Heart right ventricle (tissue), 16 donors: ENCODE data around the gene RB1. TPM values are rescaled to one million over a fixed set of nuclear protein-coding genes. Genes with fewer than 3 reads are reported as not detected.

Experiments used
- ATAC-seq, 8 donors: fragments of 200-7000 bp; cut with Tn5 transposase; one replicate each; pipeline ENCODE4 v1.9.1; 2020; ENCODE audit warnings: mild to moderate bottlenecking in 8 of 8, moderate library complexity in 8 of 8, moderate number of reproducible peaks in 1 of 8
- DNase-seq, 2 donors: peaks; one replicate each; pipeline ENCODE4 v3.0.0-alpha.2; 2020
- H3K27ac ChIP-seq, 10 donors: fragments of 200-600 bp; sonication (generic) in 2 of 10; one replicate each; pipeline versions ENCODE4 v1.5.0 to v1.8.0; 2020 to 2022; ENCODE audit warnings: mild to moderate bottlenecking in 3 of 10
- H3K27me3 ChIP-seq, 7 donors: fragments of 200-600 bp; one replicate each; pipeline ENCODE4 v1.8.0; 2021 to 2022; ENCODE audit warnings: mild to moderate bottlenecking in 2 of 7
- H3K36me3 ChIP-seq, 9 donors: fragments of 200-600 bp; sonication (generic) in 1 of 9; one replicate each; pipeline versions ENCODE4 v1.5.0 to v1.8.0; 2020 to 2022; ENCODE audit warnings: mild to moderate bottlenecking in 2 of 9
- H3K4me1 ChIP-seq, 9 donors: fragments of 200-600 bp; sonication (generic) in 1 of 9; one replicate each; pipeline versions ENCODE4 v1.5.0 to v1.8.0; 2020 to 2022; ENCODE audit warnings: mild to moderate bottlenecking in 4 of 9
- H3K4me3 ChIP-seq, 10 donors: fragments of 200-600 bp; sonication (generic) in 2 of 10; one replicate each; pipeline versions ENCODE4 v1.5.0 to v1.8.0; 2020 to 2022; ENCODE audit warnings: mild to moderate bottlenecking in 7 of 10, moderate library complexity in 2 of 10
- H3K9me3 ChIP-seq, 11 donors: fragments of 200-600 bp in 10 of 11; sonication (generic) in 2 of 11; one replicate each; pipeline versions ENCODE4 v1.5.0 to v1.8.0; 2013 to 2022; ENCODE audit warnings: mild to moderate bottlenecking in 2 of 11, control low read depth in 1 of 11, moderate library complexity in 1 of 11
- CTCF ChIP-seq, 9 donors: fragments of 200-600 bp; sonication (generic) in 2 of 9; IDR thresholded peaks; one replicate each; pipeline versions ENCODE4 v1.5.0 to v1.8.0; 2021 to 2022; ENCODE audit warnings: antibody characterized with exemption in 9 of 9, mild to moderate bottlenecking in 5 of 9, moderate library complexity in 1 of 9
- WGBS, 2 donors: extraction: QIAGEN DNeasy Blood & Tissue Kit; methylation state at CpG; one replicate each; pipeline ENCODE4 v1.1.7; 2013; ENCODE audit warnings: inconsistent platforms in 1 of 2; 5-methylcytosine and 5-hydroxymethylcytosine counted together
- intact Hi-C, 10 donors: fragments of 100-400 bp; cut with DNase I; formaldehyde crosslinking; loops; one replicate each; pipeline versions ENCODE4 v1.11.1 to v1.14.2; 2022
- polyA plus RNA-seq, 2 donors: library from polyadenylated mRNA; stranded (reverse); fragments of 200-250 nt; gene quantifications; one replicate each; pipeline ENCODE4 v1.2.3, GENCODE V29; 2013
- total RNA-seq, 10 donors: library from RNA; stranded (reverse); fragmentation: NEBNext Ultra II Directional in 3 of 10; extraction: Animal tissue kit (Norgen Biotek cat#: 25700) in 3 of 10; gene quantifications; one replicate each; pipeline versions ENCODE4 v1.2.1 to v1.2.4, GENCODE V29; 2021 to 2023
- donor health status: Arrhythmogenic right ventricular cardiomyopathy.
- donor health status: ischemic (EF 13 %, LVEDD 7.1; RV severe dilation, severe dysfunction).
- donor health status: healthy with polysubstance abuse.
- donor health status: DM: no; HTN: yes; CAD: no.
- donor health status: DM: no; HTN: no; CAD: no.
- donor health status: ischemic (EF 25% LVEDD 6.9; RV normal size, moderate dysfunction).
- donor health status: ischemic (EF 25% LVEDD 5.7; RV mildly dilated, moderate dysfunction).
- donor health status: healthy.
- donor health status: DM: yes; HTN: yes; CAD: no.
- donor health status: Ischemic cardiomyopathy.
- donor health status: ischemic (EF 35%, LVEDD 5.7; RV mildly dilated, moderate dysfunction).
- donor health status: nonischemic (EF 11% LVEDD 7.7; RV severe dilation, severe dysfunction).
- donor health status: DM: yes; HTN: yes; CAD: no.
- donor health status: PGD.
- donor health status: ischemic (EF 29% LVEDD 5.4; RV normal size, mild dysfunction).
- donor health status: nonischemic (EF 23%, LVEDD 6.1; RV moderate dilation, normal function).

The RB1 gene
- total and polyA plus RNA-seq, 12 donors = 12.1 to 42.0 (median 25.9) TPM

GRCh38 chr13:48380581-48380980 is 77.0 kb downstream of the RB1 start:
- Histone ChIP-seq H3K36me3 (peaks cover 0 to 91% (median 11%) of the 10 kb centered on the region in 9 donors), H3K9me3 (no peaks in the 10 kb centered on the region), H3K27me3 (no peaks in the 10 kb centered on the region), H3K4me1 (peaks cover 0 to 7% (median 0%) of the 10 kb centered on the region in 9 donors), H3K27ac (peak overlapping the region in 1 of 10 donors; percentile 9), H3K4me3 (no peak overlapping the region)
- ATAC-seq = no peak
- DNase-seq = no peak
- intact Hi-C loops = no loop called here
- TF ChIP-seq CTCF (IDR thresholded peaks at IDR 0.05) = no peak

DNA sequence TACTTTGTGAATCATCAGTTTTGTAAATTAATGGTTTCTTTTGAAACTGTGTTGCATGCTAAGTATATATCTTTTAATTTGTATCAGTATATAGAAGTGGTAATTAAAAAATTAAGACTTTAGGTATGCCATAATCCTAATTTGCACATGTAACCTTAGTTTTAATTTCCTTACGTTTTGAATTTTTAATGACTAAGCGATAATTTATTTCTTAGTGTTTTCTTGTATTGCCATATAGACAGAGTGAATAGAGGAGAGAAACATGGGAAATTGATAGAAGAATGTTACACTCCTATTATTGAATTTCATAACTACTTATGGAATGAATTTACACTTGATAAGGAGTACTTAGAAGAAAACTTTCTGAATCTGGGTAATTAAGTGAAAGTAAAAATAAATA is 79.8 kb downstream of the RB1 start:
- no peak for TF ChIP-seq CTCF (IDR thresholded peaks at IDR 0.05)
- 94 to 95% methylated on average over 2 of the region's 2 CpGs for WGBS, 2 donors
- DNase-seq (no peak), ATAC-seq (no peak)
- Histone ChIP-seq H3K27me3 (no peaks in the 10 kb centered on the region), H3K27ac (no peak overlapping the region), H3K4me3 (no peak overlapping the region), H3K36me3 (peaks cover 0 to 83% (median 0%) of the 10 kb centered on the region in 9 donors), H3K4me1 (peaks cover 0 to 7% (median 0%) of the 10 kb centered on the region in 9 donors), H3K9me3 (no peaks in the 10 kb centered on the region)
- intact Hi-C loops = no loop called here

DNA sequence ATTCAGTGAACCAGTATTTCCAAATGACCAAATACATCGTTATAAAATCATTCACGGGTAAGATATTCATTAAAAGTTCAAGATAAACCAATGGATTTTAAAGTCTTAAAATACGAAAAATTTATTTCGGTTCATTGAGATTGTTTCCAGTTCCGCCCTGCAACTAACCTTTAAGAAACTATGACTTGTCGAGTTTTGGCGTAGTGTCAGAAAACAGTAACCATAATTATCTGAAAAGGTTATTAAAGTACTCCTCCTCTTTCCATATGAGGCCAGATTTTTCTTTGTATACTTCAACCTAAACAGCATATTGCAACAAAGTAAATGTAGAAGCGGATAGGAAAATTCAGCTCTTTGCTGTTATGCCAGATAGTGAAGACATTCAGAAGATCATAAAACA is 83.3 kb downstream of the RB1 start:
- WGBS, 2 donors = 94 to 95% methylated on average over 8 of the region's 8 CpGs
- H3K9me3 ChIP-seq = peaks cover 0 to 10% (median 5%) of the 10 kb centered on the region in 11 donors
- no peaks in the 10 kb centered on the region for H3K4me1 ChIP-seq
- no peak for ATAC-seq
- no peak for DNase-seq
- no peak for TF ChIP-seq CTCF (IDR thresholded peaks at IDR 0.05)
- no peak overlapping the region for H3K27ac ChIP-seq
- H3K4me3 ChIP-seq = no peak overlapping the region
- H3K27me3 ChIP-seq = no peaks in the 10 kb centered on the region
- peaks cover 0 to 67% (median 9%) of the 10 kb centered on the region in 9 donors for H3K36me3 ChIP-seq
- intact Hi-C loops = no loop called here

GRCh38 chr13:48391257-48391656 is 87.7 kb downstream of the RB1 start:
- intact Hi-C loops = no loop called here
- Histone ChIP-seq H3K4me1 (no peaks in the 10 kb centered on the region), H3K27me3 (no peaks in the 10 kb centered on the region), H3K27ac (no peak overlapping the region), H3K4me3 (no peak overlapping the region), H3K9me3 (peaks cover 0 to 21% (median 10%) of the 10 kb centered on the region in 11 donors), H3K36me3 (peaks cover 0 to 68% (median 13%) of the 10 kb centered on the region in 9 donors)
- no peak for DNase-seq
- 98 to 99% methylated on average over 3 of the region's 3 CpGs for WGBS, 2 donors
- no peak for ATAC-seq
- TF ChIP-seq CTCF (IDR thresholded peaks at IDR 0.05) = no peak
